HCT116 (cell line): ENCODE results near the gene UAP1L1. TPM values are rescaled to one million over a fixed set of nuclear protein-coding genes. Genes with fewer than 3 reads are reported as not detected.

Experiments
- ATAC-seq: fragments of 200-7000 bp; cut with Tn5 transposase; 2 replicates; pipeline ENCODE4 v1.9.1; 2020; ENCODE audit warnings: mild to moderate bottlenecking, moderate library complexity
- BruUV-seq: library from RNA; stranded (reverse); fragments of 400-500 nt; replicated peaks from 2 replicates; lab custom pipeline; 2021; lab: Mats Ljungman, UMichigan
- CTCF ChIA-PET: fragments of 300-600 bp; sonication (Branson Sonifier 250); formaldehyde crosslinking; loops from one replicate; lab custom pipeline; 2021; ENCODE audit warnings: antibody characterized with exemption; lab: Charles Lee
- POLR2A ChIA-PET: fragments of 300-600, 350-600 bp; sonication (Branson Sonifier 250); formaldehyde crosslinking; loops from one replicate; lab custom pipeline; 2021; ENCODE audit warnings: antibody characterized with exemption; lab: Charles Lee
- RAD21 ChIA-PET, 2 experiments: fragments of 300-600 bp; sonication (Branson Sonifier 250); formaldehyde crosslinking; loops; one replicate each; lab custom pipeline; 2023; ENCODE audit warnings: low total read pairs in 2 of 2; ENCODE audit not compliant: uncharacterized antibody in 2 of 2, unreplicated experiment in 2 of 2, low non-redundant PET in 1 of 2; lab: Charles Lee
- DNase-seq: peaks from one replicate; pipeline ENCODE4 v3.0.0-alpha.2; 2010; ENCODE audit warnings: low read depth, low spot score
- H2AFZ ChIP-seq: fragments of 200-600 bp; shearing (Covaris generic), sonication (generic); 2 replicates; pipeline ENCODE4 v1.6.1; 2017; ENCODE audit warnings: low read depth, mixed run types, mixed read lengths, antibody characterized with exemption, low read length; ENCODE audit not compliant: poor library complexity, severe bottlenecking
- H3K27ac ChIP-seq: 2 replicates; pipeline ENCODE4 v1.5.1; 2012; ENCODE audit warnings: low read depth, low read length
- H3K27me3 ChIP-seq: fragments of 200-600 bp; sonication (generic); 2 replicates; pipeline ENCODE4 v1.6.1; 2016; ENCODE audit warnings: mixed run types, low read length, mixed read lengths; ENCODE audit not compliant: insufficient read depth
- H3K36me3 ChIP-seq, 2 experiments: fragments of 200-500 bp in 1 of 2; fragments of 200-600 bp in 1 of 2; sonication (Bioruptor generic) in 1 of 2; sonication (generic) in 1 of 2; 2 replicates each; pipeline versions ENCODE4 v1.5.1 to v1.6.1; 2014 to 2016; ENCODE audit warnings: low read length in 2 of 2, inconsistent platforms in 1 of 2, mixed read lengths in 1 of 2, mixed run types in 1 of 2; ENCODE audit not compliant: insufficient read depth in 2 of 2, control insufficient read depth in 1 of 2
- H3K4me1 ChIP-seq, 2 experiments: fragments of 200-600 bp in 1 of 2; sonication (generic) in 1 of 2; 2 replicates each; pipeline versions ENCODE4 v1.5.1 to v1.6.1; 2012 to 2017; ENCODE audit warnings: low read length in 2 of 2, inconsistent platforms in 1 of 2, mild to moderate bottlenecking in 1 of 2, mixed read lengths in 1 of 2, mixed run types in 1 of 2, moderate library complexity in 1 of 2; ENCODE audit not compliant: insufficient read depth in 2 of 2, control insufficient read depth in 1 of 2
- H3K4me2 ChIP-seq: fragments of 200-600 bp; sonication (generic); 2 replicates; pipeline ENCODE4 v1.6.1; 2017; ENCODE audit warnings: mixed run types, low read length, mixed read lengths
- H3K4me3 ChIP-seq, 2 experiments: fragments of 200-600 bp in 1 of 2; sonication (generic) in 1 of 2; replicated peaks in 1 of 2; 2 replicates each; pipeline ENCODE4 v1.5.1; 2011 to 2016; ENCODE audit warnings: low read length in 2 of 2, control low read depth in 1 of 2, low read depth in 1 of 2, mild to moderate bottlenecking in 1 of 2, mixed read lengths in 1 of 2, mixed run types in 1 of 2
- H3K79me2 ChIP-seq: fragments of 200-600 bp; sonication (generic); 2 replicates; pipeline ENCODE4 v1.6.1; 2017; ENCODE audit warnings: mild to moderate bottlenecking, mixed run types, low read length, moderate library complexity, mixed read lengths; ENCODE audit not compliant: insufficient read depth
- H3K9ac ChIP-seq: fragments of 200-600 bp; sonication (generic); 2 replicates; pipeline ENCODE4 v1.6.1; 2016; ENCODE audit warnings: low read length, mixed read lengths
- H3K9me2 ChIP-seq: fragments of 200-600 bp; sonication (generic), shearing (Covaris generic); 2 replicates; pipeline ENCODE4 v1.6.1; 2017; ENCODE audit warnings: mixed run types, mild to moderate bottlenecking, moderate library complexity; ENCODE audit not compliant: insufficient read depth
- H3K9me3 ChIP-seq, 2 experiments: fragments of 200-500 bp in 1 of 2; fragments of 200-600 bp in 1 of 2; sonication (Bioruptor generic) in 1 of 2; sonication (generic) in 1 of 2; 2 replicates each; pipeline ENCODE4 v1.6.1; 2014 to 2017; ENCODE audit warnings: low read length in 2 of 2, mixed read lengths in 2 of 2, inconsistent platforms in 1 of 2, low read depth in 1 of 2, mild to moderate bottlenecking in 1 of 2, mixed run types in 1 of 2, moderate library complexity in 1 of 2; ENCODE audit not compliant: control insufficient read depth in 1 of 2, insufficient read depth in 1 of 2
- H4K20me1 ChIP-seq: fragments of 200-600 bp; sonication (generic), shearing (Covaris generic); 2 replicates; pipeline ENCODE4 v1.6.1; 2017; ENCODE audit warnings: mixed run types, mild to moderate bottlenecking, moderate library complexity; ENCODE audit not compliant: insufficient read depth
- CTCF ChIP-seq, 3 experiments: fragments of 200-600 bp in 1 of 3; sonication (generic) in 1 of 3; IDR thresholded peaks in 2 of 3; conservative IDR thresholded peaks in 1 of 3; 2 replicates each; pipeline ENCODE4 v1.5.1; 2012 to 2017; ENCODE audit warnings: low read depth in 2 of 3, low read length in 2 of 3, antibody characterized with exemption in 1 of 3, borderline replicate concordance in 1 of 3, control low read depth in 1 of 3, mild to moderate bottlenecking in 1 of 3, mixed read lengths in 1 of 3, mixed run types in 1 of 3, moderate library complexity in 1 of 3; ENCODE audit not compliant: insufficient read depth in 1 of 3
- POLR2AphosphoS5 ChIP-seq: IDR thresholded peaks from 2 replicates; pipeline ENCODE4 v1.6.1; 2011; ENCODE audit warnings: mild to moderate bottlenecking, low read depth, low read length, moderate library complexity
- SIN3A ChIP-seq: IDR thresholded peaks from 2 replicates; pipeline ENCODE4 v1.6.1; 2012; ENCODE audit warnings: low read depth
- TCF7L2 ChIP-seq: IDR thresholded peaks from 2 replicates; pipeline ENCODE4 v1.7.0; 2011; ENCODE audit warnings: borderline replicate concordance, inconsistent platforms; ENCODE audit not compliant: insufficient read depth, insufficient read length; ENCODE audit errors: extremely low read depth
- ZBTB33 ChIP-seq: IDR thresholded peaks from 2 replicates; pipeline ENCODE4 v1.6.1; 2011; ENCODE audit warnings: mild to moderate bottlenecking, low read length, moderate library complexity; ENCODE audit not compliant: insufficient replicate concordance; ENCODE audit errors: extremely low read depth
- intact Hi-C: fragments of 100-400 bp; cut with micrococcal nuclease; formaldehyde crosslinking; loops from 2 replicates; pipeline ENCODE4 v1.10.0; 2022
- total RNA-seq: library from RNA; stranded (reverse); gene quantifications from one replicate; pipeline ENCODE4 v1.2.1, GENCODE V29; 2021; ENCODE audit not compliant: unreplicated experiment

Gene UAP1L1
- total RNA-seq, 1 experiment from 2014 or later, result 11.0 TPM

DNA sequence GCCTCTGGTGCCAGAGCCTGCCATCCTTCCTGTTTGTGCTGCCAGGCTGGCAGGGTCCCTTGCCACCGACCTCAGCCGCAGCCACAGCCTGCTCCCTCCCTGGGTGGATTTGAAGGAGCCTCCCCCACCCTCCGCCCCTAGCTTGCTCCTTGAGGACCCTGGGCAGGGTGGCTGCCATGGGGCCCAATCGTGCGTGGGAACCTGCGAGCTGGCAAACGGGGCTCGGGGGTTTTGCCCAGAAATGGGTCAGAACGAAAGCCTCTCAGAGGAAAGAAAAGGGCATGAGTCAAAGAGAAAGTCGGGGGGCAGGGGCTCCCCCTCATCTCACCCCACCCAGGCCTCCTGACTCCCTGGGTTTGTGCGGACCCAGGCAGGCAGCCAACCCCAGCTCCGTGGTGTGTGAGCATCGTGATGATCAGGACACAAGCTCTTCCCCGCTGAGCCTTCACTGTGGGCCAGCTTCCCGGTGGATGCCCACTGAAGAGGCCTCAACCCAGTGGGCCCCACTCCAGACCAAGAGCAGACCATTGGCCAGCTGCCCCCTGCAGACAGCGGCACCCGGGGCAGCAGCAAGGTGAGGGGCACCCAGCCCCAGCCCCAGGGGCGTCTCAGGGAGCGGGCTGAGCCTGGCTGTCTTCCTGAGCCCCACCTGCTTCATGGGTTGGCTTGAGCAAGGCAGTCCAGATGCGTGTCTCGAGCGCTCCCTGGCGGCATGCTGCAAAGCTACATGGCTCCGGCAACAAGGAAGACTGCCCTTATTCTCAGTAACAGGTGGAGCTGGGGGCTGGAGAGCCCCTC lies 42.4 kb upstream of the UAP1L1 start:
- no peak overlapping the region; the same call in 1 of the 2 replicates for H3K27ac ChIP-seq
- peak; percentile 69 for DNase-seq
- ATAC-seq, result peak; percentile 95
- CTCF ChIA-PET, result interaction anchor here (0.6 to 4.0 kb wide), 33 partner anchors 10 to 251 kb away, joined by 3 to 109 read pairs (median 4); partner anchors contain the start of genes AJM1, C8G, MAN1B1 and NPDC1
- intact Hi-C loops, result loop anchor here (1.0 to 5.0 kb wide), 3 partner anchors 87 to 248 kb away; partner anchors contain the start of gene AJM1
- peaks cover 3 to 7% of the 10 kb centered on the region in 2 experiments; a peak in 2 of 4 replicates for H3K36me3 ChIP-seq
- H3K79me2 ChIP-seq, result no peaks in the 10 kb centered on the region
- no TSS peak for BruUV-seq
- RAD21 ChIA-PET, result interaction anchor here (0.9 to 1.9 kb wide), 5 partner anchors 12 to 277 kb away, joined by 3 to 25 read pairs (median 3); partner anchors contain the start of gene LCN8 (in 1 of the 2)
- peak overlapping the region; percentile 70 for H3K4me2 ChIP-seq
- no peaks in the 10 kb centered on the region for H3K9me2 ChIP-seq
- peak overlapping the region; percentile 27; the same call in 1 of the 2 replicates for H3K9ac ChIP-seq
- no peaks in the 10 kb centered on the region for H3K9me3 ChIP-seq
- peaks cover 9 to 20% of the 10 kb centered on the region in 2 experiments; a peak in 3 of 4 replicates for H3K4me1 ChIP-seq
- POLR2A ChIA-PET, result interaction anchor here (1.4 kb wide), 1 partner anchor 87 kb away, joined by 9 read pairs; no protein-coding TSS in a partner anchor
- H3K4me3 ChIP-seq, result peak overlapping the region in 1 of 2 experiments; percentile 22; a peak in 1 of 4 replicates
- TF ChIP-seq CTCF (IDR thresholded peaks at IDR 0.05 in 2 of 3, conservative IDR thresholded peaks at IDR 0.05 in 1 of 3; ENCODE audit: borderline replicate concordance in 1 of 3, insufficient read depth in 1 of 3, low read depth in 2 of 3, low read length in 2 of 3) (peak in 2 of 3 experiments; percentile 85 to 96; a peak in 4 of 6 replicates), ZBTB33 (no peak), POLR2AphosphoS5 (peak; percentile 27), TCF7L2 (peak; percentile 0), SIN3A (no peak)
- TF ChIP-seq, all 23 proteins: peak for 3
- H2AFZ ChIP-seq, result no peak overlapping the region
- H4K20me1 ChIP-seq, result no peaks in the 10 kb centered on the region
- H3K27me3 ChIP-seq, result no peaks in the 10 kb centered on the region
